Activated CD4-positive, alpha-beta T cell treated with anti-CD3 and anti-CD28 coated beads for 1 hour (primary cell): ENCODE results near the gene PRR22.
"Not testable (repeated sequence)": the region's sequence is repeated elsewhere in the genome, so short reads cannot be mapped to it uniquely, and the experiment has no call there.

Experiments used
- DNase-seq: peaks from one replicate; pipeline ENCODE4 v3.0.0-alpha.2; 2020

The PRR22 gene

GRCh38 chr19:5749505-5749904 lies 35.0 kb downstream of the PRR22 start:
- DNase-seq, result no peak

GRCh38 chr19:5748920-5749319 lies 35.6 kb downstream of the PRR22 start:
- DNase-seq, result not testable (repeated sequence)

GRCh38 chr19:5744999-5745398 lies 39.5 kb downstream of the PRR22 start:
- not testable (repeated sequence) for DNase-seq

DNA sequence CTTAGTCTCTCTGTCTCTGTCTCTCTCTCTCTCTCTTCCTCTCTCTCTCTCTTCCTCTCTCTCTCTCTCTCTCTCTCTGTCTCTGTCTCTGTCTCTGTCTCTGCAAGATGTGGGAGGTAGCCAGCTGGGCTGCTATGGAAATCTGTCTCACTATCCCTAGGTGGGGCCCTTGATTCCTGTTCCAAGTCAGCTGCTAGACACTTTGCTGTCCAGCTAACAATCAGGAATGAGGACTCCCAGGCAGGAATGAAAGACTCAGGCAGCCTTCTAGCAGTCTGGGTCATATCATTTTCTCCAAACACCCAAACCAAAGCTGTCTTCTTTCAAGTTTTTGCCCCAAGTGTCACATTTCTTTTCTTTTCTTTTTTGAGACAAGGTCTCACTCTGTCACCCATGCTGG lies 40.9 kb downstream of the PRR22 start:
- no peak for DNase-seq

GRCh38 chr19:5742051-5742450 lies 42.5 kb downstream of the PRR22 start:
- DNase-seq, result no peak

DNA sequence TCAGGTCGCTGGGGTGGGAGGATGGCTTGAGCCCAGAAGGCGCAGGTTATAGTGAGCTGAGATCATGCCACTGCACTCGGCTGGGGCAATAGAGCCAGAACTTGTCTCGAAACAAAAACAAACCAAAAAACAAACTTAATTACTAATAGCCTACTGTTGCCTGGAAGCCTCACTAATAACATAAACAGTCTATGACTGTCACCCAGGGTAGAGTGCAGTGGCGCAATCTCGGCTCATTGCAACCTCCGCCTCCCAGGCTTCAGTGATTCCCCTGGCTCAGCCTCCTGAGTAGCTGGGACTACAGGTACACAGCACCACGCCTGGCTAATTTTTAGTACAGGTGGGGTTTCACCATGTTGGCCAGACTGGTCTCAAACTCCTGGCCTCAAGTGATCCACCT lies 46.1 kb downstream of the PRR22 start:
- DNase-seq, result no peak

- not testable (repeated sequence) for DNase-seq
These were observed 51.4 kb downstream of the PRR22 start for GRCh38 chr19:5733172-5733571.
